Stomach (tissue), 4 donors: Measurements from ENCODE around the gene GPX7.

Source experiments
- CTCF ChIP-seq, 7 experiments: fragments of 450-650 bp in 4 of 7; fragments of 200-600 bp in 3 of 7; sonication (generic) in 3 of 7; IDR thresholded peaks; one replicate each; pipeline ENCODE4 v1.5.1; 2016 to 2019; ENCODE audit warnings: antibody characterized with exemption in 7 of 7, control low read depth in 2 of 7, mild to moderate bottlenecking in 1 of 7
- EP300 ChIP-seq: sonication (generic); formaldehyde crosslinking; IDR thresholded peaks from one replicate; pipeline ENCODE4 v1.6.1; 2017; ENCODE audit warnings: antibody characterized with exemption
- POLR2A ChIP-seq, 4 donors: fragments of 450-650 bp; IDR thresholded peaks; one replicate each; pipeline ENCODE4 v1.6.1; 2016; ENCODE audit warnings: antibody characterized with exemption in 4 of 4, control low read depth in 2 of 4, mild to moderate bottlenecking in 1 of 4, moderate library complexity in 1 of 4
- POLR2AphosphoS5 ChIP-seq, 3 donors: sonication (generic); formaldehyde crosslinking; IDR thresholded peaks; one replicate each; pipeline ENCODE4 v1.6.1; 2016; ENCODE audit warnings: antibody characterized with exemption in 3 of 3

GRCh38 chr1:52613636-52614373, 11.6 kb downstream of the GPX7 start:
- TF ChIP-seq CTCF (IDR thresholded peaks at IDR 0.05) (no peak), EP300 (no peak), POLR2AphosphoS5 (IDR thresholded peaks at IDR 0.05) (no peak), POLR2A (IDR thresholded peaks at IDR 0.05) (no peak)
